HEK293 (cell line): ENCODE results near the gene INSYN2B.

Experiments
- BCL11A ChIP-seq: fragments of 450-650 bp; formaldehyde crosslinking; IDR thresholded peaks from 2 replicates; pipeline ENCODE4 v1.5.1; 2016; ENCODE audit warnings: low read depth, missing biosample characterization, missing genetic modification characterization
- ZNF184 ChIP-seq: fragments of 450-650 bp; IDR thresholded peaks from 2 replicates; pipeline ENCODE4 v1.5.1; 2018; ENCODE audit warnings: missing biosample characterization, mild to moderate bottlenecking, missing genetic modification characterization
- ZNF48 ChIP-seq: fragments of 450-650 bp; formaldehyde crosslinking; IDR thresholded peaks from 2 replicates; pipeline ENCODE4 v1.5.1; 2016; ENCODE audit warnings: missing biosample characterization, missing genetic modification characterization
- ZNF596 ChIP-seq: fragments of 450-650 bp; IDR thresholded peaks from 2 replicates; pipeline ENCODE4 v1.5.0; 2018; ENCODE audit warnings: missing biosample characterization, mild to moderate bottlenecking, missing genetic modification characterization, moderate library complexity
- ZNF768 ChIP-seq: fragments of 450-650 bp; formaldehyde crosslinking; IDR thresholded peaks from 2 replicates; pipeline ENCODE4 v1.5.1; 2018; ENCODE audit warnings: missing biosample characterization, mild to moderate bottlenecking, missing genetic modification characterization
- TF ChIP-seq, protein P1 (sequence below): fragments of 450-650 bp; formaldehyde crosslinking; IDR thresholded peaks from 2 replicates; pipeline ENCODE4 v1.5.1; 2016; ENCODE audit warnings: missing biosample characterization, missing genetic modification characterization
- TF ChIP-seq, protein P2 (sequence below): fragments of 450-650 bp; formaldehyde crosslinking; IDR thresholded peaks from 2 replicates; pipeline ENCODE4 v1.5.1; 2016; ENCODE audit warnings: missing biosample characterization, missing genetic modification characterization

DNA sequence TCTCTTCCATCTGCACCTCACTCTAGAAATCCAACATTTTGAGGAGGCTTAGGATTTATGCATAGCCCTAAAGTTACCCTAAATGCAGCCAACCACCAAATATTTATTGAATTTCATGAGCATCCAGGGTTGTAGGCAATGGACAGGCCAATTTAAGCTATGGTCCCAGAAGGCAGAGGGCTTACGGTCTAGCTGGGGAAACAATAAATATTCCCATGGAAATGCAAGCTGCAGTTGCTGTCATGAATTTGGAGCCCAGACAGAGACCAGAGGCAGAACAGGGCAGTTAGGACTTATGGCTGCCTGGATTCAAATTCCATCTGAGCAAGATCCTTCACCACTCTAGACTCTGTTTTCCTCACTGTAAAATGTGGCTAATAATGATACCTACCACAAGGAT is 9.1 kb upstream of the INSYN2B start:
- TF ChIP-seq ZNF768 (tag by site-specific recombination) (no peak), ZNF184 (tag by site-specific recombination) (no peak), ZNF596 (tag by site-specific recombination) (no peak), ZNF48 (no peak), BCL11A (tag by site-specific recombination) (no peak)
- TF ChIP-seq, protein P1, sequence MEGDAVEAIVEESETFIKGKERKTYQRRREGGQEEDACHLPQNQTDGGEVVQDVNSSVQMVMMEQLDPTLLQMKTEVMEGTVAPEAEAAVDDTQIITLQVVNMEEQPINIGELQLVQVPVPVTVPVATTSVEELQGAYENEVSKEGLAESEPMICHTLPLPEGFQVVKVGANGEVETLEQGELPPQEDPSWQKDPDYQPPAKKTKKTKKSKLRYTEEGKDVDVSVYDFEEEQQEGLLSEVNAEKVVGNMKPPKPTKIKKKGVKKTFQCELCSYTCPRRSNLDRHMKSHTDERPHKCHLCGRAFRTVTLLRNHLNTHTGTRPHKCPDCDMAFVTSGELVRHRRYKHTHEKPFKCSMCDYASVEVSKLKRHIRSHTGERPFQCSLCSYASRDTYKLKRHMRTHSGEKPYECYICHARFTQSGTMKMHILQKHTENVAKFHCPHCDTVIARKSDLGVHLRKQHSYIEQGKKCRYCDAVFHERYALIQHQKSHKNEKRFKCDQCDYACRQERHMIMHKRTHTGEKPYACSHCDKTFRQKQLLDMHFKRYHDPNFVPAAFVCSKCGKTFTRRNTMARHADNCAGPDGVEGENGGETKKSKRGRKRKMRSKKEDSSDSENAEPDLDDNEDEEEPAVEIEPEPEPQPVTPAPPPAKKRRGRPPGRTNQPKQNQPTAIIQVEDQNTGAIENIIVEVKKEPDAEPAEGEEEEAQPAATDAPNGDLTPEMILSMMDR (tag by site-specific recombination): no peak
- TF ChIP-seq, protein P2, sequence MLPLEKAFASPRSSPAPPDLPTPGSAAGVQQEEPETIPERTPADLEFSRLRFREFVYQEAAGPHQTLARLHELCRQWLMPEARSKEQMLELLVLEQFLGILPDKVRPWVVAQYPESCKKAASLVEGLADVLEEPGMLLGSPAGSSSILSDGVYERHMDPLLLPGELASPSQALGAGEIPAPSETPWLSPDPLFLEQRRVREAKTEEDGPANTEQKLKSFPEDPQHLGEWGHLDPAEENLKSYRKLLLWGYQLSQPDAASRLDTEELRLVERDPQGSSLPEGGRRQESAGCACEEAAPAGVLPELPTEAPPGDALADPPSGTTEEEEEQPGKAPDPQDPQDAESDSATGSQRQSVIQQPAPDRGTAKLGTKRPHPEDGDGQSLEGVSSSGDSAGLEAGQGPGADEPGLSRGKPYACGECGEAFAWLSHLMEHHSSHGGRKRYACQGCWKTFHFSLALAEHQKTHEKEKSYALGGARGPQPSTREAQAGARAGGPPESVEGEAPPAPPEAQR: no peak
